ENCODE data around the gene JPH3.

JPH3 gene

DNA sequence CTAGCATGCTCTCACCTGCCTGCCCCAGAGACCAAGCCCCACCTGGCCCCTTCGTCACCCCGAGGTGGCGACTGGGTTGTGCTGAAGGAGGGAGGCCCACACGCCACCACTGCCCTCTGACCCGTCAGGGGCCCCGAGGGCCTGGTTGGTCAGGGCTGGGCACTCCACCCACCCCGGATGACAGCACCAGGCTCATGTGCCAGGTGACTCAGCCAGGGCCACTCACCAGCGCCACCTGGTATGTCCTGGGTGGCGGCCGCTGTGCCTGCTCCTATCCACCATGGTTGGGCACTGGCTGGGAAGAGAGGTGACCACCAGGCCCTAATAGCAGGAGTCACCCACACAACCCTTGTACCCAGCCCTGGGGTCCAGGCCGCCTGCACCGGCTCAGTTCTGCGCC is 68.9 kb downstream of the JPH3 start:
- TF ChIP-seq, protein P1, sequence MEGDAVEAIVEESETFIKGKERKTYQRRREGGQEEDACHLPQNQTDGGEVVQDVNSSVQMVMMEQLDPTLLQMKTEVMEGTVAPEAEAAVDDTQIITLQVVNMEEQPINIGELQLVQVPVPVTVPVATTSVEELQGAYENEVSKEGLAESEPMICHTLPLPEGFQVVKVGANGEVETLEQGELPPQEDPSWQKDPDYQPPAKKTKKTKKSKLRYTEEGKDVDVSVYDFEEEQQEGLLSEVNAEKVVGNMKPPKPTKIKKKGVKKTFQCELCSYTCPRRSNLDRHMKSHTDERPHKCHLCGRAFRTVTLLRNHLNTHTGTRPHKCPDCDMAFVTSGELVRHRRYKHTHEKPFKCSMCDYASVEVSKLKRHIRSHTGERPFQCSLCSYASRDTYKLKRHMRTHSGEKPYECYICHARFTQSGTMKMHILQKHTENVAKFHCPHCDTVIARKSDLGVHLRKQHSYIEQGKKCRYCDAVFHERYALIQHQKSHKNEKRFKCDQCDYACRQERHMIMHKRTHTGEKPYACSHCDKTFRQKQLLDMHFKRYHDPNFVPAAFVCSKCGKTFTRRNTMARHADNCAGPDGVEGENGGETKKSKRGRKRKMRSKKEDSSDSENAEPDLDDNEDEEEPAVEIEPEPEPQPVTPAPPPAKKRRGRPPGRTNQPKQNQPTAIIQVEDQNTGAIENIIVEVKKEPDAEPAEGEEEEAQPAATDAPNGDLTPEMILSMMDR (IDR thresholded peaks at IDR 0.05; ENCODE audit: insufficient read depth, missing control alignments): no peak
- FAIRE-seq (no peak), DNase-seq (ENCODE audit: insufficient read length, low spot score) (no peak)

- FAIRE-seq: no peak
- no peak for DNase-seq (ENCODE audit: insufficient read length, low spot score)
- TF ChIP-seq, protein P1 (IDR thresholded peaks at IDR 0.05; ENCODE audit: insufficient read depth, missing control alignments): no peak
These were observed 69.5 kb downstream of the JPH3 start for GRCh38 chr16:87671715-87672270.

GRCh38 chr16:87674419-87674818 is 72.1 kb downstream of the JPH3 start:
- FAIRE-seq (no peak), DNase-seq (ENCODE audit: insufficient read length, low spot score) (no peak)
- TF ChIP-seq, protein P1 (IDR thresholded peaks at IDR 0.05; ENCODE audit: insufficient read depth, missing control alignments): no peak

DNA sequence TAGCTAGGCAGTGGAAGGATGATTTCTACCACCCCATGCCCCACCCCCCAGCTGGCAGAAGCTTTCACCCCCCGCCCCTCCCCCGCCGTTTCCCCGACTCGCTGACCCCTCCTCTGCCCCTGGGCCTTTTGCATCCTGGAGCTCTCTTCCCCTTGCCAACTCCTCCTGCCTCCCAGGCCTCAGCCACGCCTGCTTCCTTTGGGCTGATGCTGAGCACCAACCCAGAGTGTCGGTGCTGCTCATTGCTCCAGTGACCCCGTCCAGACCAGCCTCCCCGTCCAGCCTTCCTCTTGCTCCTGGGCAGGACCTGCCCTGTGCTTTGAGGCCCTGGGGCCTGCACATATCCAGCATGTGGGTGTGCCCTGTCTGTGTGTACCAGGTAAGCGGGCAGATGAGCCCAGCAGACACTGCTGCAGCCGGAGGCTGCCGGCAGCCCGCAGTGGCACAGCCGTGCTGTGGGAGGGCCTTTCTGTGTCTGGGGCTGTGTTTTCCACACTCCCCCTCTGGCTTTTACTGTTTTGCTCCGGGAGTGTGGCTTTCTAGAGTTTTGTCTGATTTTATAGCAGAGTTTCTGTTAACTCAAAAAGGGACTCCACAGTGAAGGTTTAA is 72.9 kb downstream of the JPH3 start:
- FAIRE-seq (no peak), DNase-seq (ENCODE audit: insufficient read length, low spot score) (no peak)
- TF ChIP-seq, protein P1 (IDR thresholded peaks at IDR 0.05; ENCODE audit: insufficient read depth, missing control alignments): no peak

- TF ChIP-seq, protein P1 (IDR thresholded peaks at IDR 0.05; ENCODE audit: insufficient read depth, missing control alignments): no peak
- FAIRE-seq (no peak), DNase-seq (ENCODE audit: insufficient read length, low spot score) (no peak)
These were observed 75.5 kb downstream of the JPH3 start for GRCh38 chr16:87677830-87678229.

GRCh38 chr16:87678618-87679017 is 76.3 kb downstream of the JPH3 start:
- FAIRE-seq (no peak), DNase-seq (ENCODE audit: insufficient read length, low spot score) (no peak)
- TF ChIP-seq, protein P1 (IDR thresholded peaks at IDR 0.05; ENCODE audit: insufficient read depth, missing control alignments): peak; percentile 26

DNA sequence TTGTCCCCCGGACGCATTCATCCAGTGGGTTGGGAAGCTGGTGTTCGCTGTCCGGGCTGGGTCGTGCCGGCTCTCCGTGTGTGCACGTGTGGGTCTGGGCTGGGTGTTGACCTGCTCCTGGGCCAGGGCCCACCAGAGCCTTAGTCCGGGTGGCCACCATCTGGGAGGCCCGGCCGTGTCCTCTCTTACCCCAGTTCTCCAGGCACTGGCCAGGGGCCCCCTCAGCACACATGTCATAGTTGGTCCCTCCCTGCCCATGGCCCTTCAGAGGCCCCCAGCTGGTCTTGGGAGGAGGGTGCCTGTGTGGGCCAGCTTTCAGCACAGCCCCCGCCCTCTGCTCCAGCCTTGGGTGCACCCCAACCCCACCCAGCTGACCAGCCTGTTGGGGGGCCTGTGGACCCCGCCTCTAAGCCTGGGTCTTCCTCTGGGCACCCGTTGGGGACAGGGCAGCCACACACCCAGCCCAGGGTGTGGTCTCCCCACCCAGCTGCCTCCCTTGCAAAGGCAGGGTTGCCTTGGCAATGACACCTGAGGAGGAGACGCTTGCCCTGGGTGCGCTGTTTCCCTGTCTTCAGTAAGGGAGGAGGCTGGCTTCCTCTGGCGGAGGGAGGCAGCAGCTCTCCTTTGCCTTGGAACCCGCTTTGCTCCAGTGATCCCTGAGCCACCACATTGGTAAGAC is 77.4 kb downstream of the JPH3 start:
- DNase-seq (ENCODE audit: insufficient read length, low spot score): no peak
- TF ChIP-seq, protein P1 (IDR thresholded peaks at IDR 0.05; ENCODE audit: insufficient read depth, missing control alignments): no peak
- no peak for FAIRE-seq

Data from D721Med (cell line).